NCI-H526 (cell line): ENCODE results near the gene EFNA3.
A peak's percentile ranks its signal among the peaks of the same experiment; 100 is the strongest.

Source experiments
- DNase-seq, 2 experiments: peaks; one replicate each; lab custom pipeline; 2025; lab: John Stamatoyannopoulos, UW

Gene EFNA3

GRCh38 chr1:155078469-155079209, at the start of gene EFNA3:
TSS of gene EFNA3 (plus strand) at chr1:155078837. CDS start at chr1:155078942, 105 bp downstream.
- DNase-seq = peak in 1 of 2 experiments; percentile 97

- DNase-seq = no peak
Measured at GRCh38 chr1:155029513-155030242, 49.0 kb upstream of the EFNA3 start.

- no peak for DNase-seq
Measured at GRCh38 chr1:155030243-155030795, 48.3 kb upstream of the EFNA3 start.

GRCh38 chr1:155030899-155031298, 47.7 kb upstream of the EFNA3 start:
- no peak for DNase-seq

- DNase-seq = no peak
Measured at GRCh38 chr1:155032886-155033285, 45.8 kb upstream of the EFNA3 start.

- no peak for DNase-seq
Measured at GRCh38 chr1:155033524-155033923, 45.1 kb upstream of the EFNA3 start, which contains the start of the genes DCST1 and DCST2. TSS of gene DCST1 (plus strand) at chr1:155033824. CDS start at chr1:155034037, 213 bp downstream. TSS of gene DCST2 (minus strand) at chr1:155033781. CDS start at chr1:155033701, 80 bp downstream.

- no peak for DNase-seq
Measured at GRCh38 chr1:155034318-155035208, 44.1 kb upstream of the EFNA3 start.

GRCh38 chr1:155035936-155036335, 42.7 kb upstream of the EFNA3 start:
- DNase-seq = no peak

- DNase-seq = no peak
Measured at GRCh38 chr1:155037043-155037442, 41.6 kb upstream of the EFNA3 start.

- no peak for DNase-seq
Measured at GRCh38 chr1:155037851-155038441, 40.7 kb upstream of the EFNA3 start.

- DNase-seq = no peak
Measured at GRCh38 chr1:155038602-155039307, 39.9 kb upstream of the EFNA3 start.

GRCh38 chr1:155039308-155039669, 39.3 kb upstream of the EFNA3 start:
- DNase-seq = no peak

- DNase-seq = no peak
Measured at GRCh38 chr1:155040358-155041093, 38.1 kb upstream of the EFNA3 start.

- DNase-seq = no peak
Measured at GRCh38 chr1:155042789-155043188, 35.8 kb upstream of the EFNA3 start.

- peak in 1 of 2 experiments; percentile 73 for DNase-seq
Measured at GRCh38 chr1:155043301-155043702, 35.3 kb upstream of the EFNA3 start.

- no peak for DNase-seq
Measured at GRCh38 chr1:155043793-155044192, 34.8 kb upstream of the EFNA3 start.

GRCh38 chr1:155044365-155044764, 34.3 kb upstream of the EFNA3 start:
- no peak for DNase-seq

- peak; percentile 69 to 90 for DNase-seq
Measured at GRCh38 chr1:155044812-155045657, 33.6 kb upstream of the EFNA3 start.
